ENCODE results near the gene E2F4.

- TF ChIP-seq CTCF (IDR thresholded peaks at IDR 0.05) (no peak), EZH2 (IDR thresholded peaks at IDR 0.05; ENCODE audit: borderline replicate concordance, insufficient read depth, low read depth, low read length, poor library complexity, severe bottlenecking) (no peak)
These were observed 17.2 kb upstream of the E2F4 start for GRCh38 chr16:67174706-67175231.
